OCI-LY7 (cell line): ENCODE data around the gene SLC35A3. TPM values are rescaled to one million over a fixed set of nuclear protein-coding genes. Genes with fewer than 3 reads are reported as not detected.

Source experiments
- BruUV-seq: library from RNA; stranded (reverse); fragments of 400-500 nt; replicated peaks from 2 replicates; lab custom pipeline; 2021; lab: Mats Ljungman, UMichigan
- CTCF ChIA-PET: fragments of 300-600 bp; sonication (Branson Sonifier 250); formaldehyde crosslinking; loops from one replicate; lab custom pipeline; 2022; ENCODE audit warnings: antibody characterized with exemption; ENCODE audit not compliant: unreplicated experiment; lab: Charles Lee
- POLR2A ChIA-PET: fragments of 300-600 bp; sonication (Branson Sonifier 250); formaldehyde crosslinking; loops from one replicate; lab custom pipeline; 2022; ENCODE audit warnings: antibody characterized with exemption; lab: Charles Lee
- DNase-seq: peaks from one replicate; pipeline ENCODE4 v3.0.0-alpha.2; 2015; ENCODE audit warnings: low spot score
- H2AFZ ChIP-seq: fragments of 200-600 bp; sonication (generic), shearing (Covaris generic); 2 replicates; pipeline ENCODE4 v1.6.1; 2014; ENCODE audit warnings: mild to moderate bottlenecking, antibody characterized with exemption, low read length, moderate library complexity
- H3K27ac ChIP-seq: fragments of 200-600 bp; sonication (generic); 2 replicates; pipeline ENCODE4 v1.5.1; 2014; ENCODE audit warnings: mixed run types, low read depth, mild to moderate bottlenecking, moderate library complexity, low read length, inconsistent platforms; ENCODE audit not compliant: poor library complexity, severe bottlenecking
- H3K36me3 ChIP-seq: fragments of 200-600 bp; sonication (generic); 2 replicates; pipeline ENCODE4 v1.6.1; 2014; ENCODE audit warnings: mild to moderate bottlenecking, antibody characterized with exemption, low read length, moderate library complexity, mixed read lengths; ENCODE audit not compliant: insufficient read depth
- H3K4me1 ChIP-seq: fragments of 200-600 bp; sonication (generic); 2 replicates; pipeline ENCODE4 v1.5.1; 2014; ENCODE audit warnings: mild to moderate bottlenecking, low read length; ENCODE audit not compliant: insufficient read depth, poor library complexity, severe bottlenecking
- H3K4me2 ChIP-seq: fragments of 200-600 bp; sonication (generic); 2 replicates; pipeline ENCODE4 v1.6.1; 2014; ENCODE audit warnings: mild to moderate bottlenecking, low read length
- H3K4me3 ChIP-seq: fragments of 200-600 bp; sonication (generic); 2 replicates; pipeline ENCODE4 v1.5.1; 2014; ENCODE audit warnings: mild to moderate bottlenecking, low read depth, low read length; ENCODE audit not compliant: poor library complexity, severe bottlenecking
- H3K79me2 ChIP-seq: fragments of 200-600 bp; sonication (generic); 2 replicates; pipeline ENCODE4 v1.6.1; 2016; ENCODE audit warnings: low read depth, mild to moderate bottlenecking, low read length, moderate library complexity, mixed read lengths; ENCODE audit not compliant: insufficient read depth
- H3K9me2 ChIP-seq: fragments of 200-600 bp; sonication (generic); 2 replicates; pipeline ENCODE4 v1.6.1; 2016; ENCODE audit warnings: mild to moderate bottlenecking, low read length, mixed read lengths; ENCODE audit not compliant: insufficient read depth
- H3K9me3 ChIP-seq: fragments of 200-600 bp; sonication (generic); 2 replicates; pipeline ENCODE4 v1.6.1; 2014; ENCODE audit warnings: mild to moderate bottlenecking, mixed run types, low read length, mixed read lengths
- H4K20me1 ChIP-seq: fragments of 200-600 bp; sonication (generic); 2 replicates; pipeline ENCODE4 v1.6.1; 2014; ENCODE audit warnings: mild to moderate bottlenecking, antibody characterized with exemption, low read length, moderate library complexity, mixed read lengths; ENCODE audit not compliant: insufficient read depth
- CTCF ChIP-seq: fragments of 200-600 bp; sonication (generic); conservative IDR thresholded peaks from 2 replicates; pipeline ENCODE4 v1.5.1; 2014; ENCODE audit warnings: mild to moderate bottlenecking, antibody characterized with exemption, low read length, moderate library complexity, mixed read lengths
- EZH2phosphoT487 ChIP-seq: fragments of 200-600 bp; sonication (generic); IDR thresholded peaks from 2 replicates; pipeline ENCODE4 v1.6.1; 2018; ENCODE audit warnings: low read depth, borderline replicate concordance, mild to moderate bottlenecking, mixed run types, antibody characterized with exemption, low read length, moderate library complexity, mixed read lengths
- intact Hi-C: fragments of 100-400 bp; cut with micrococcal nuclease; formaldehyde crosslinking; loops from one replicate; pipeline ENCODE4 v1.10.0; 2022; ENCODE audit not compliant: unreplicated experiment
- total RNA-seq, 2 experiments: library from RNA; depleted of rRNA in 1 of 2; stranded (reverse); fragments of >200 nt in 1 of 2; shearing (Covaris generic) in 1 of 2; gene quantifications; 2 replicates each; pipeline ENCODE4 v1.2.3, GENCODE V29; 2014 to 2022

The SLC35A3 gene
- total RNA-seq, 2 experiments from 2014 or later = 24.8 to 26.8 TPM

- H3K4me2 ChIP-seq = no peak overlapping the region
- no peak for TF ChIP-seq CTCF
- no peak for TF ChIP-seq EZH2phosphoT487
- no peaks in the 10 kb centered on the region for H4K20me1 ChIP-seq
- intact Hi-C loops = no loop called here
- no peaks in the 10 kb centered on the region for H3K36me3 ChIP-seq
- no peaks in the 10 kb centered on the region for H3K9me2 ChIP-seq
- no peak overlapping the region for H3K4me3 ChIP-seq
- no peaks in the 10 kb centered on the region for H3K4me1 ChIP-seq
- ChIA-PET POLR2A (interaction anchor here (1.2 kb wide), 1 partner anchor 9 kb away, joined by 3 read pairs; no protein-coding TSS in a partner anchor), CTCF (no interaction called here)
- no TSS peak for BruUV-seq
- no peaks in the 10 kb centered on the region for H3K9me3 ChIP-seq
- no peak overlapping the region for H2AFZ ChIP-seq
- H3K27ac ChIP-seq = no peak overlapping the region
- DNase-seq = no peak
- H3K79me2 ChIP-seq = no peaks in the 10 kb centered on the region
These were observed 26.5 kb upstream of the SLC35A3 start for GRCh38 chr1:99943223-99943794.

- Histone ChIP-seq H3K4me1 (no peaks in the 10 kb centered on the region), H3K36me3 (no peaks in the 10 kb centered on the region), H3K4me2 (no peak overlapping the region), H3K79me2 (no peaks in the 10 kb centered on the region), H3K27ac (no peak overlapping the region), H3K9me2 (no peaks in the 10 kb centered on the region), H3K9me3 (no peaks in the 10 kb centered on the region), H2AFZ (no peak overlapping the region), H4K20me1 (no peaks in the 10 kb centered on the region), H3K4me3 (no peak overlapping the region)
- intact Hi-C loops = no loop called here
- no peak for DNase-seq
- ChIA-PET POLR2A (interaction anchor here (0.7 to 1.2 kb wide), 2 partner anchors 10 to 55 kb away, joined by 3 read pairs; no protein-coding TSS in a partner anchor), CTCF (interaction anchor here (0.5 kb wide), 1 partner anchor 184 kb away, joined by 3 read pairs; no protein-coding TSS in a partner anchor)
- TF ChIP-seq EZH2phosphoT487 (no peak), CTCF (no peak)
- BruUV-seq = no TSS peak
These were observed 25.6 kb upstream of the SLC35A3 start for GRCh38 chr1:99944192-99944591.

GRCh38 chr1:99945174-99945573 lies 24.6 kb upstream of the SLC35A3 start:
- no peak overlapping the region for H2AFZ ChIP-seq
- H3K27ac ChIP-seq = no peak overlapping the region
- no peaks in the 10 kb centered on the region for H3K9me3 ChIP-seq
- intact Hi-C loops = no loop called here
- no peak for DNase-seq
- H3K9me2 ChIP-seq = no peaks in the 10 kb centered on the region
- POLR2A ChIA-PET = no interaction called here
- no peaks in the 10 kb centered on the region for H4K20me1 ChIP-seq
- no peak overlapping the region for H3K4me2 ChIP-seq
- TF ChIP-seq CTCF = no peak
- no peak for TF ChIP-seq EZH2phosphoT487
- no peaks in the 10 kb centered on the region for H3K36me3 ChIP-seq
- no TSS peak for BruUV-seq
- H3K79me2 ChIP-seq = no peaks in the 10 kb centered on the region
- no peaks in the 10 kb centered on the region for H3K4me1 ChIP-seq
- CTCF ChIA-PET = no interaction called here
- H3K4me3 ChIP-seq = no peak overlapping the region
